ENCODE measurements around the gene ACSM3.

The ACSM3 gene

DNA sequence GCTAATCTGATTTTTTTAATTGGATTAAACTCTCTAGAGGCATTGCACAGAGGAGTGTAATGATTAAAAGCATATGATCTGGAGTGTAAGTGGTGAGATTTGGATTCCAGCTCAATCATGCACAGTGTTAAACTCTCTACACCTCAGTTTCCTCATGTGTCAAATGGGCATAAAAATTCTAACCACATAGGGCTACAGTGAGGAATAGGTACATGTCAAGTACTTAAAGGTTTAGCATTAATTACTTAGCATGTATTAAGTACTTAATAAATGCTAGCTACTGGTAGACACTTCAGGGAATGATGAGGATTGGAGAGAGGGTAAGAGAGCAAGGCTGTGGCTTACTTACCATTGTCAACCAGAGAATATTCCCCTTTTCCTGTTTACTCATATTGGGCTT, 25.3 kb downstream of the ACSM3 start:
- no peak overlapping the region for H2AFZ ChIP-seq
- no peaks in the 10 kb centered on the region for H3K79me2 ChIP-seq
- H3K27me3 ChIP-seq (ENCODE audit: control insufficient read depth, insufficient read depth, low read length), result no peaks in the 10 kb centered on the region
- H3K9me3 ChIP-seq (ENCODE audit: control insufficient read depth, low read length), result no peaks in the 10 kb centered on the region
- H3K4me2 ChIP-seq (ENCODE audit: low read length), result no peak overlapping the region
- no peak overlapping the region for H3K4me3 ChIP-seq (ENCODE audit: low read depth, low read length)
- H3K27ac ChIP-seq, result no peak overlapping the region
- H3K4me1 ChIP-seq, result no peaks in the 10 kb centered on the region
- TF ChIP-seq, protein P1, sequence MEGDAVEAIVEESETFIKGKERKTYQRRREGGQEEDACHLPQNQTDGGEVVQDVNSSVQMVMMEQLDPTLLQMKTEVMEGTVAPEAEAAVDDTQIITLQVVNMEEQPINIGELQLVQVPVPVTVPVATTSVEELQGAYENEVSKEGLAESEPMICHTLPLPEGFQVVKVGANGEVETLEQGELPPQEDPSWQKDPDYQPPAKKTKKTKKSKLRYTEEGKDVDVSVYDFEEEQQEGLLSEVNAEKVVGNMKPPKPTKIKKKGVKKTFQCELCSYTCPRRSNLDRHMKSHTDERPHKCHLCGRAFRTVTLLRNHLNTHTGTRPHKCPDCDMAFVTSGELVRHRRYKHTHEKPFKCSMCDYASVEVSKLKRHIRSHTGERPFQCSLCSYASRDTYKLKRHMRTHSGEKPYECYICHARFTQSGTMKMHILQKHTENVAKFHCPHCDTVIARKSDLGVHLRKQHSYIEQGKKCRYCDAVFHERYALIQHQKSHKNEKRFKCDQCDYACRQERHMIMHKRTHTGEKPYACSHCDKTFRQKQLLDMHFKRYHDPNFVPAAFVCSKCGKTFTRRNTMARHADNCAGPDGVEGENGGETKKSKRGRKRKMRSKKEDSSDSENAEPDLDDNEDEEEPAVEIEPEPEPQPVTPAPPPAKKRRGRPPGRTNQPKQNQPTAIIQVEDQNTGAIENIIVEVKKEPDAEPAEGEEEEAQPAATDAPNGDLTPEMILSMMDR (IDR thresholded peaks at IDR 0.05), result no peak
- no peaks in the 10 kb centered on the region for H3K36me3 ChIP-seq (ENCODE audit: control insufficient read depth, insufficient read depth, low read length)
- no peak overlapping the region for H3K9ac ChIP-seq

DNA sequence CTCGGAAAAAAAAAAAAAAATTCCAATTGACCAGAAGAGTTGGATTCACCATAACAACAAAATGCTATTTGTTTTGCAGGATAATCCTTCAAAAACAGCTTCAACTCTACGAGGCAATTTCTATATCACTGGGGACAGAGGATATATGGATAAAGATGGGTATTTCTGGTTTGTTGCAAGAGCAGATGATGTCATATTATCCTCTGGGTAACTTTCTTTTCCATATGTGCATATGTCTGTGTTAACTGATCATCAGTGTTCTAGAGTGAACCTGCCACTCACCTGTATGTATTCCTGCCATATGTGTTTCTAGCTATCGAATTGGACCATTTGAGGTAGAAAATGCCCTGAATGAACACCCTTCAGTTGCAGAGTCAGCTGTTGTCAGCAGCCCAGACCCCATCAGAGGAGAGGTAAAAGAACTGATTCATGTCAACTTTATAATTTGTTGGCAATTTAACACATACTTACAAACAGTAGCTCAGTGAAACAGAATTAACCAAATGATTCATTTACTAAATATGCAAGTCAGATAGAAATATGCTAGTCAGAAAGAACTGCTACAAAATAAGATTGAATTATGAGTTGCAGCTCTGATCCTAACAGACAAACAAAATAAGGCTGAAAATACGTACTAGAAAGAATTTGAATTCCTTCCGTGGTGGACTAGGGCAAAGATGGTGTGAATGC, 28.3 kb downstream of the ACSM3 start:
- Histone ChIP-seq H2AFZ (no peak overlapping the region), H3K4me2 (ENCODE audit: low read length) (no peak overlapping the region), H3K27ac (no peak overlapping the region), H3K9me3 (ENCODE audit: control insufficient read depth, low read length) (no peaks in the 10 kb centered on the region), H3K36me3 (ENCODE audit: control insufficient read depth, insufficient read depth, low read length) (no peaks in the 10 kb centered on the region), H3K27me3 (ENCODE audit: control insufficient read depth, insufficient read depth, low read length) (no peaks in the 10 kb centered on the region), H3K4me3 (ENCODE audit: low read depth, low read length) (no peak overlapping the region), H3K9ac (no peak overlapping the region), H3K4me1 (no peaks in the 10 kb centered on the region), H3K79me2 (no peaks in the 10 kb centered on the region)
- TF ChIP-seq, protein P1 (IDR thresholded peaks at IDR 0.05), result no peak

DNA sequence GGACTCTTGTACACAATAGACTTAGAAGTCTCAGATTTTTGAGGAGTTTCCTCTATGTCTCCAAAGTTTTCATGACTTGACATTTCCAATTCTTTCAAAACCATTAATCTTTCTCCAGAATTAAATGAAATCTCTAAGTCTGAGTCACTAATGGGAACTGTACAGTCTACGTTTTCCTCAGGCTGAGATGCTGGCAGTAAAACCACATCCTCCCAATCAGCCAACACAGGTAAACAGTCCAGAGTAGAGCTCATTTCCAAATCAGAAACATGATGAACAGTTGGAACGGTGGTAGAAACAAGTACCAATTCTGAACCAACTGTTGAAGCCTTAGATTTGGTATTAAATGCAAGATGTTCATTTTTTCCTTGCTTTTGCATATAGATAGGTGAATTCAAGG, 34.5 kb downstream of the ACSM3 start:
- H3K36me3 ChIP-seq (ENCODE audit: control insufficient read depth, insufficient read depth, low read length), result no peaks in the 10 kb centered on the region
- H3K9ac ChIP-seq, result no peak overlapping the region
- no peaks in the 10 kb centered on the region for H3K27me3 ChIP-seq (ENCODE audit: control insufficient read depth, insufficient read depth, low read length)
- H3K27ac ChIP-seq, result no peak overlapping the region
- no peaks in the 10 kb centered on the region for H3K9me3 ChIP-seq (ENCODE audit: control insufficient read depth, low read length)
- TF ChIP-seq, protein P1 (IDR thresholded peaks at IDR 0.05), result no peak
- H2AFZ ChIP-seq, result no peak overlapping the region
- H3K4me1 ChIP-seq, result no peaks in the 10 kb centered on the region
- H3K79me2 ChIP-seq, result no peaks in the 10 kb centered on the region
- H3K4me3 ChIP-seq (ENCODE audit: low read depth, low read length), result no peak overlapping the region
- no peak overlapping the region for H3K4me2 ChIP-seq (ENCODE audit: low read length)

DNA sequence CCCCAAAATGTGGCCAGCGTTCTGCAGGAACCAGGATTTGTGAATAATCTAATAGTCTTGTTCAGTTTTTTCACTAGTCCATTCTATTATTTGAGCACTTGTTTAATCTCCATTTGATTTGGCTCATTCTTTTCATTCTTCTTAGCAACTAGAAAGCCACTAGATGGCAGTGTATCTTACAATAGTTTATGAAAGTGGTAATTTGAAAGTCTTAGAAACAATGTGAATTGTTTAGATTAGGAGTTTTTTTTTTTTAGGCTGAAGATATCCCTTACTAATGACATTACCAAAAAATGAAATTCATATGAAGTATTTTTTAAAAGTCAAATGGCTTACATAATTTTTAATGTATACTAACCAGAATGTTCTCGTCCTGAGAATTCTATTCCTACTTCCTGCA, 35.8 kb downstream of the ACSM3 start:
- TF ChIP-seq, protein P1 (IDR thresholded peaks at IDR 0.05), result peak; percentile 73
- Histone ChIP-seq H3K9me3 (ENCODE audit: control insufficient read depth, low read length) (no peaks in the 10 kb centered on the region), H3K4me3 (ENCODE audit: low read depth, low read length) (no peak overlapping the region), H3K27me3 (ENCODE audit: control insufficient read depth, insufficient read depth, low read length) (no peaks in the 10 kb centered on the region), H3K79me2 (no peaks in the 10 kb centered on the region), H3K4me1 (no peaks in the 10 kb centered on the region), H3K36me3 (ENCODE audit: control insufficient read depth, insufficient read depth, low read length) (no peaks in the 10 kb centered on the region), H3K27ac (no peak overlapping the region), H3K9ac (no peak overlapping the region), H3K4me2 (ENCODE audit: low read length) (no peak overlapping the region), H2AFZ (no peak overlapping the region)

DNA sequence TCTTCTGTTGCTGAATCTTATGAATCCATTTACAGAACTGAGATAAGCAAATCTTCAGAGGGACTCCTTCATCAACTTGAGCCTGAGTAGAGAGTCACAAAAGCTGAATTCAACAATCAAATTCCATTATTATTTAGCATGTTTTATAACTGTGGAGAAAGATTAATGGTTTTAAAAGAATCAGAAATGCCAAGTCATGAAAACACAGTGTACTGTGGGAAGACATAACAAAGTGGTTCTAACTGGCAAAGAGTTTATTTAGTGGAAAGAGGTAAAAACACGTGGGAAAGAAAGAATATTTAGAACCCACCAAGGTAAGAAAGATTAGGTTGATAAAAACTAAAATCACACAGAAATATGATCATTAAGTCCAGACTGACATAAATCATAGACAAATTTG, 37.5 kb downstream of the ACSM3 start:
- no peaks in the 10 kb centered on the region for H3K9me3 ChIP-seq (ENCODE audit: control insufficient read depth, low read length)
- no peaks in the 10 kb centered on the region for H3K27me3 ChIP-seq (ENCODE audit: control insufficient read depth, insufficient read depth, low read length)
- H3K4me3 ChIP-seq (ENCODE audit: low read depth, low read length), result no peak overlapping the region
- H3K36me3 ChIP-seq (ENCODE audit: control insufficient read depth, insufficient read depth, low read length), result no peaks in the 10 kb centered on the region
- H3K27ac ChIP-seq, result no peak overlapping the region
- H2AFZ ChIP-seq, result no peak overlapping the region
- H3K4me1 ChIP-seq, result no peaks in the 10 kb centered on the region
- H3K4me2 ChIP-seq (ENCODE audit: low read length), result no peak overlapping the region
- H3K79me2 ChIP-seq, result no peaks in the 10 kb centered on the region
- no peak overlapping the region for H3K9ac ChIP-seq
- TF ChIP-seq, protein P1 (IDR thresholded peaks at IDR 0.05), result no peak
